GM12865 (cell line): Measurements from ENCODE around the gene ARVCF.
A peak's percentile ranks its signal among the peaks of the same experiment; 100 is the strongest.

ENCODE experiments used
- DNase-seq: peaks from one replicate; pipeline ENCODE4 v3.0.0; 2010; ENCODE audit warnings: low read depth
- H3K4me3 ChIP-seq: 2 replicates; pipeline ENCODE4 v1.5.1; 2011; ENCODE audit warnings: mild to moderate bottlenecking, low read depth, low read length, control low read depth
- CTCF ChIP-seq: IDR thresholded peaks from 2 replicates; pipeline ENCODE4 v1.5.1; 2011; ENCODE audit warnings: low read length, control low read depth, low read depth, inconsistent platforms; ENCODE audit not compliant: insufficient read depth; ENCODE audit errors: missing control alignments

Gene ARVCF

GRCh38 chr22:20029550-20030225 is 13.1 kb upstream of the ARVCF start:
- no peak for TF ChIP-seq CTCF
- H3K4me3 ChIP-seq: no peak overlapping the region
- DNase-seq: no peak

- no peak overlapping the region for H3K4me3 ChIP-seq
- no peak for DNase-seq
- TF ChIP-seq CTCF: no peak
Observed at GRCh38 chr22:20028855-20029549, 12.4 kb upstream of the ARVCF start.

- no peak overlapping the region for H3K4me3 ChIP-seq
- peak; percentile 26 for TF ChIP-seq CTCF
- DNase-seq: peak; percentile 30
Observed at GRCh38 chr22:20027966-20028854, 11.6 kb upstream of the ARVCF start.

GRCh38 chr22:20026996-20027601 is 10.5 kb upstream of the ARVCF start:
- TF ChIP-seq CTCF: no peak
- H3K4me3 ChIP-seq: no peak overlapping the region
- DNase-seq: no peak

- no peak overlapping the region for H3K4me3 ChIP-seq
- no peak for DNase-seq
- no peak for TF ChIP-seq CTCF
Observed at GRCh38 chr22:20026204-20026908, 9.7 kb upstream of the ARVCF start.
